ENCODE results near the gene IL15RA.

DNA sequence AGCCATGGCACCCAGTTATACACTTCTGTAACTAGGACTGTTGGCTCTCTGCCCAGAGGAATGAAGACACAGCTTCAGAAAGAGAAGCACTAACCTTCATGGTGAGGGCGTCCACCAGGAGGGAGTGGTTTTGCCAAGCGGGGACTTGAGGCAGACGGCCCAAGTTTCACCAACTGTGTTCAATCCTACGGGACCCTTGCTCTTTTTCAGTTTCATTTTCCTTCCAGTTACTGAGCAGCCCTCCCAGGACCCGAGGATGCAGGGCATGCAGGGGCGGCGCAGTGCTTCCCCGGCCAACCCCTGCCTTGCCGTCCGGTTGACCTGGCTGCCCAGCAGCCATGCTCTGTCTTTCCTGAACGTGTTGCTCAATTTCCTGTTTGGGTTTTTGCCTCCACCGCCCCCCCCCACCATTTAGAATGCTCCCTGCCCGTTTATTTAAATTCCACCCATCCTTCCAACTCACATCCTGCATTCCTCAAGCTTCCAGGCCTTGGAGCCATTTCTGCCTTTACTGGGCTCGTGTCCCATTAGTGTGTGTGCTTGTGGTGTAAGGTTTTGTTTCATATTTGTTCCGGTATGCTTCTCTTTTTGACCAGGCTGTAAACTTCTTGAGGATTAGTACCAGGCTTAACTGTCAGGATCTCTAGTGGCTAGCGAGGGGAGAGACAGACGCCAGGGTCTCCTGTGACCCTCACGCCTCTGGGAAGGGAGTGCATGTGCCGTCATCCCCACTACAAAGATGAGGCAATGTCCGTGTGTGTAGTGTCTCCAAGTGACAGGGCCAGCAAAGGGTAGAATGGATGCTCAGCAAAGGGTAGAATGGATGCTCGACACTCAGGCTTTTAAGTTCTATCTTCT is 31.6 kb downstream of the IL15RA start:
- TF ChIP-seq, protein P1, sequence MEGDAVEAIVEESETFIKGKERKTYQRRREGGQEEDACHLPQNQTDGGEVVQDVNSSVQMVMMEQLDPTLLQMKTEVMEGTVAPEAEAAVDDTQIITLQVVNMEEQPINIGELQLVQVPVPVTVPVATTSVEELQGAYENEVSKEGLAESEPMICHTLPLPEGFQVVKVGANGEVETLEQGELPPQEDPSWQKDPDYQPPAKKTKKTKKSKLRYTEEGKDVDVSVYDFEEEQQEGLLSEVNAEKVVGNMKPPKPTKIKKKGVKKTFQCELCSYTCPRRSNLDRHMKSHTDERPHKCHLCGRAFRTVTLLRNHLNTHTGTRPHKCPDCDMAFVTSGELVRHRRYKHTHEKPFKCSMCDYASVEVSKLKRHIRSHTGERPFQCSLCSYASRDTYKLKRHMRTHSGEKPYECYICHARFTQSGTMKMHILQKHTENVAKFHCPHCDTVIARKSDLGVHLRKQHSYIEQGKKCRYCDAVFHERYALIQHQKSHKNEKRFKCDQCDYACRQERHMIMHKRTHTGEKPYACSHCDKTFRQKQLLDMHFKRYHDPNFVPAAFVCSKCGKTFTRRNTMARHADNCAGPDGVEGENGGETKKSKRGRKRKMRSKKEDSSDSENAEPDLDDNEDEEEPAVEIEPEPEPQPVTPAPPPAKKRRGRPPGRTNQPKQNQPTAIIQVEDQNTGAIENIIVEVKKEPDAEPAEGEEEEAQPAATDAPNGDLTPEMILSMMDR (IDR thresholded peaks at IDR 0.05), result no peak
- peak; percentile 20 for TF ChIP-seq POLR2A (IDR thresholded peaks at IDR 0.05)
